ENCODE results near the gene AIF1. TPM values are rescaled to one million over a fixed set of nuclear protein-coding genes. Genes with fewer than 3 reads are reported as not detected.

AIF1 gene
- total RNA-seq, result not detected

DNA sequence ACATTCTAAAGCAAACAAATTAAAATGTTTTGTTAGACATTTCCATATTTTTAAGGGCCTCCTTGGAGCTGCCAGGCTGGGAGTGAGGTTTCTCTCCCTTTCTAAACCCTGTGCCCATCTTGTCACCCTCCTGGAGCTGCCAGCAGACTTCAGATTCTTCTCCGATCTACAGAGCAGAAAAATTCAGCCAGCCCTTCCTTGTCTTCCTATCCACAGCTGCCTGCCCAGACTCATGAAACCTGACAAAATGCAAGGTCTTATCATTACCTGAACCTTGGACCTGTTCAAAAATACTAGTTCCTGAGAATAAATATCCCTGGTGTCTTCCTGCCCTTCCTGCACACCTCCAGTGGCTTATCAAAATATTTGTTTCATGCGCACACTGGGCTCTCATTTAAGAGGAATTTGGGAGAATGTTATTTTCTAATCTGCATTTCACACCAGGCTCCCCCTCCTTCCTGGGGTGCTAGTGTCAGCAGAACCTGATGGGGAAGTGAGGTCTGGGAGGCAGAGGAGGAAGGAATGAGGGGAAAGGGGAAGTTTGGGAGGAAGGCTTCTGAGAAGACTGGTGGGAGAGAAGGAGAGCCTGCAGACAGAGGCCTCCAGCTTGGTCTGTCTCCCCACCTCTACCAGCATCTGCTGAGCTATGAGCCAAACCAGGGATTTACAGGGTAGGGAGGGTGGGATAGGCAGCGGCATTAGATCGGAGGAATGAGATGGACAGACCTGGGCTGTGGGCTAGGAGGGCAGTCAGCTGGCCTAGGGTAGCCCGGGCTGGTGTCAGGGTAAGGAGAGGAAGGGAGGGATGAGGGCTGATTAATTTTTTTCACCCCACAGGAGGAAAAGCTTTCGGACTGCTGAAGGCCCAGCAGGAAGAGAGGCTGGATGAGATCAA lies at the start of gene AIF1:
Gene AIF1 (plus strand): TSS at position 551 of the 895 bp plus-strand sequence. CDS start 96 bp downstream, at position 647.

DNA sequence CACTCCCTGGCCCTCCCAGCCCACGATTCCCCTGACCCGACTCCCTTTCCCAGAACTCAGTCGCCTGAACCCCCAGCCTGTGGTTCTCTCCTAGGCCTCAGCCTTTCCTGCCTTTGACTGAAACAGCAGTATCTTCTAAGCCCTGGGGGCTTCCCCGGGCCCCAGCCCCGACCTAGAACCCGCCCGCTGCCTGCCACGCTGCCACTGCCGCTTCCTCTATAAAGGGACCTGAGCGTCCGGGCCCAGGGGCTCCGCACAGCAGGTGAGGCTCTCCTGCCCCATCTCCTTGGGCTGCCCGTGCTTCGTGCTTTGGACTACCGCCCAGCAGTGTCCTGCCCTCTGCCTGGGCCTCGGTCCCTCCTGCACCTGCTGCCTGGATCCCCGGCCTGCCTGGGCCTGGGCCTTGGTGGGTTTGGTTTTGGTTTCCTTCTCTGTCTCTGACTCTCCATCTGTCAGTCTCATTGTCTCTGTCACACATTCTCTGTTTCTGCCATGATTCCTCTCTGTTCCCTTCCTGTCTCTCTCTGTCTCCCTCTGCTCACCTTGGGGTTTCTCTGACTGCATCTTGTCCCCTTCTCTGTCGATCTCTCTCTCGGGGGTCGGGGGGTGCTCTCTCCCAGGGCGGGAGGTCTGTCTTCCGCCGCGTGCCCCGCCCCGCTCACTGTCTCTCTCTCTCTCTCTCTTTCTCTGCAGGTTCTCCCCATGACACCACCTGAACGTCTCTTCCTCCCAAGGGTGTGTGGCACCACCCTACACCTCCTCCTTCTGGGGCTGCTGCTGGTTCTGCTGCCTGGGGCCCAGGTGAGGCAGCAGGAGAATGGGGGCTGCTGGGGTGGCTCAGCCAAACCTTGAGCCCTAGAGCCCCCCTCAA lies 42.8 kb upstream of the AIF1 start, which contains the start of gene LTA:
Gene LTA (plus strand): TSS at position 249 of the 871 bp plus-strand sequence. CDS start 454 bp downstream, at position 703.

DNA sequence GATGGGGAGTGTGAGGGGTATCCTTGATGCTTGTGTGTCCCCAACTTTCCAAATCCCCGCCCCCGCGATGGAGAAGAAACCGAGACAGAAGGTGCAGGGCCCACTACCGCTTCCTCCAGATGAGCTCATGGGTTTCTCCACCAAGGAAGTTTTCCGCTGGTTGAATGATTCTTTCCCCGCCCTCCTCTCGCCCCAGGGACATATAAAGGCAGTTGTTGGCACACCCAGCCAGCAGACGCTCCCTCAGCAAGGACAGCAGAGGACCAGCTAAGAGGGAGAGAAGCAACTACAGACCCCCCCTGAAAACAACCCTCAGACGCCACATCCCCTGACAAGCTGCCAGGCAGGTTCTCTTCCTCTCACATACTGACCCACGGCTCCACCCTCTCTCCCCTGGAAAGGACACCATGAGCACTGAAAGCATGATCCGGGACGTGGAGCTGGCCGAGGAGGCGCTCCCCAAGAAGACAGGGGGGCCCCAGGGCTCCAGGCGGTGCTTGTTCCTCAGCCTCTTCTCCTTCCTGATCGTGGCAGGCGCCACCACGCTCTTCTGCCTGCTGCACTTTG lies 39.6 kb upstream of the AIF1 start, which contains the start of gene TNF:
Gene TNF (plus strand): TSS at position 231 of the 567 bp plus-strand sequence. CDS start 177 bp downstream, at position 408.

DNA sequence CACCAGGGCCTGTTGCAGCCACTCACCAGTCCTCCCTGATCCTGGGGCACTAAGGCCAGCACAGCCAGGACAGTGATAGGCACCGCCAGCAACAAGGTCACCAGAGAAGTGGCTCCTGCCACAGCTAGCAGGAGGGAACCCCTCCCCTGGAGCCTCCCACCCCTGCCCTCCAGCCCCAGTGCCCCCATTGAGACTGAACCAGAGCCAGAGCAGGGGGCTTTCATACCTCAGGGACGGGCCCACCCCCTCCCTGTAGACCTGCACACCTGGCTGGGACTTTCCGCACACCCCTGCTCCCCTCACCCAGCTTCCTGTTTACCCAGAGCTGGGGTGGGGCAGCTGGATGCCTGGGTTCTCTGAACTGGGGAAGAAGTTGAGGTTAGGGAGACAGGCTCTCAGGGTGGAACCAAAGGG lies 32.8 kb upstream of the AIF1 start, which contains the start of gene LTB:
Gene LTB (minus strand): TSS at position 195 of the 414 bp plus-strand sequence. CDS start 7 bp downstream, at position 188.

DNA sequence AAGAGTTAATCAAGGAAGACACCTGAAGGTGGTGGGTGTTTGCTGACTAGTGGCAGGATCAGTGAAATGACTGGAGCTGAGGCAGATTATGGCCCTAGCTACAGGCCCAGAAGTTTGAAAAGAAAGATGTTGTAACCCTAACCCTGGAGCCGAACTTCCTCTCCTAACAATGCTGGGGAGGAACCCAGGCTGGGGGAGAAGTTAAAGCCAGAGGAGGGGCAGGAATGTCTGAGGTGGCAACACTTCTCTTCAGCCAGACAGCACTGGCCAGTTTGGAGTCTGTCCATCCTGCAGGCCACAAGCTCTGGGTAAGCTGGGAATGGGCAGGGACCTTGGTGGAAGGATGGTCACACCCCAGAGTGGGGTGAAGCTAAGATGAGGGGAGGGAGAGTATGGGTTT lies 29.0 kb upstream of the AIF1 start, which contains the start of gene LST1:
Gene LST1 (plus strand): TSS at position 270 of the 400 bp plus-strand sequence. CDS start 1,023 bp downstream, outside the sequence.

DNA sequence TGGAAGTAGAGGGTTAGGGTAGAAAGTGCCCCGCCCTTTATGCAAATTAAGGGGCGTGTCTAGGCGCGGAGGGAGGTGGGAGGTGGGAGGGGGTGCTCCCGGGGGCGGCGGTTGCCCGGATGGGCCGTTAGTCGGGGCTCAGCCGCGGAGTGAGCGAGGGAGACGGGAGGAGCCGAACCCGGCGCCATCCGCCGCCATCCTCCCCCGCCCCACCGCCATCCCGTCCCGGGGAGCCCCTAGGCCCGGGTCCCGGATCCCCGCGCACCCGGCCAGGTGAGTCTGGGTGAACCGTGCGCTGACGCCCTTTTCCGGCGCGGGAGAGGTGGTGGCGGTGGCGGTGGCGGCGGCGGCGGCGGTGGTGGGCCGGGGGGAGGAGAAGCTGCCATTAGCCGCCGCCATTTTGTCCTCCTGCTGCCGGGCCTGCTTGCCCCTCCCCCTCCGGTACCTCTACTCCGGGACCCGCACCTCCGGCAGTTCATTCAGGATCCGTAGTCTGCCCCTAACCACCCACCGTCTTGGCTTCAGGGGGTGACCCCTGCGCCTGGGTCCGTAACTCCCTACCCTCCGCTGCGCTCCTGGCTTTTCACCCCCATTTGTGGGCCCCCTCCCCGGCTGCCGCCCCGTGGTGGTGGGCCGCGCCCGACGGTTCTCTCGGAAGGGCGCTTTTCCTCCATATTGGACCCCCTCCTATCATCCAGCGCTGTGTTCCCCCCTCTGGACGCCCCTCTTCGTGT lies 5.7 kb downstream of the AIF1 start, which contains the start of gene PRRC2A:
Gene PRRC2A (plus strand): TSS at position 130 of the 734 bp plus-strand sequence. CDS start 2,075 bp downstream, outside the sequence.

DNA sequence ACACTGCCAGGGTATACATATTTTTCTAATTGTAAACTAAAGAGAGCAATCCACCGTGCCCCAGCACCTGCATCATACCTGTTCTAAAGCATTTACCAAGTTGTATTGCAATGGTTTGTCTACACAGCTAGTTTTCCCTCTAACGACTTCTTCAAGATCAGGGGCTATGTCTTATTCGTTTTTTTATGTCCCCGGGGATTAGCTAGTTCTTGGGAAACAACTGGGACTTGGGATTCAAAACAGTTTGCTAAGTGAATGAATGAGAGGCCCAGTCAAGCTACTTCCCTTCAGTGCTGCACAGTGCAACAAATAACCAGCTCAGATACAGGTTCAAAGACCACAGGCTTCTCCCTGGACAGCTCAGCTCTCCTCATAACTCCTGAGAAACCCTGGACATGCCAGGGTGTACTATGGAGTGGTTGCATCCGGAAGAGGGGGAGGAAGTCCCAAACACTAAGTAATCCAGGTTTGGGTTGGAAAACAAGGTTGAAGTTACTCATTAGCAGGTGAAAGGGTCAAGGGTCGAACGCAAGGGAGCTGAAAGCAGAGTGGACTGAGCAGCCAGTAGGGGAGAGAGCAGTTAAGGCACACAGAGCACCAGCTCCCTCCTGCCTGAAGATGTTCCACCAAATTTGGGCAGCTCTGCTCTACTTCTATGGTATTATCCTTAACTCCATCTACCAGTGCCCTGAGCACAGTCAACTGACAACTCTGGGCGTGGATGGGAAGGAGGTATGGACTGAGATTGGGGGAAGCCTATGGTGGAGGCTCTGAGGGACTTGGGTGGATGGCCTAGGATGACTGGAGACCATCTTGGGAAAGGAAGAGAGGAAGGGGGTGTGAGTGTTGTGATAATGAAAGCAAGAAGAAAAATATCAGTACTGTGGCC lies 40.6 kb downstream of the AIF1 start, which contains the start of gene APOM:
Gene APOM (plus strand): TSS at position 546 of the 889 bp plus-strand sequence. CDS start 73 bp downstream, at position 619.

DNA sequence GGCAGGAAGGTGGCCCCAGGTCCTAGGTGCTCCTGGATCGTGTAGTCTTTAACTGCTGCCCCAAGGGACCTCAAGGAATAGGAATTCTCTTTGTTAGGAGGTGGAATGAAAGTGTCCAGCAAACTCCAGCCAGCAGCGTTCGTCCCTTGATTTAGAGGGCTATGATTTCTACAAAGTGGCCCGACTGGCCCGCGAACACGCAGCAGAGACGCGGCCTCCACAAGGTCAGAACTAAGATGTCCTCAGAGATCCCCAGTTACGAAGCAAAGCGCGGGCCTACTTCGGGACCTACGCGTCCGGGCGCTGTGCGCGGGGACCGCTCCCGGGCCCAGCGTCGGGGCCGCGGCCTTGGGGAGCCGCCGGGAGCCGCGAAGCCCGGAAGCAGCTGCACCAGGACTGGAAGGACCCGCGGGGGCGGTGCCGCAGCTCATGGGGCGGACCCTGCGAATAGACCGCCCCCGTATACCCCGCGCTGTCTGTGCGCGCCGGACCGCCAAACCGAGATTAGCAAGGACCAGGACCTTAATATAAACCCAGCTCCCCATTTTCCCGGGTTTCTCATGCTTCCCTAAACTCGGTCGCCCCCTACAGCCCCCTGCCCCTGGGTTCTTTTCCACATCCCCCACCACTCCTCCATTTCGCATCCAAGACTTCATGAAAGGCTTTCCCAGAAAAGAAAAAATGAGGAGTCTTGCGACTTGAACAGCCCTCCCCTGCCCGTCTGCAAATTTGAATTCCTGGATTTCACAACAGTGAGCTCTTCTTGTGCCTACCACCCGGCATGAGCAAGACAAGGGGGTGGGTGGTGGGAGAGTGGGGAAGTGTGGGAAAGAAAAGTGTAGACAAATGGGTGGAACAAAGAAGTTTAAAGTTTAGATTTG lies 45.6 kb downstream of the AIF1 start, which contains the start of gene C6orf47:
Gene C6orf47 (minus strand): TSS at position 398 of the 881 bp plus-strand sequence. CDS start 831 bp downstream, outside the sequence.

DNA sequence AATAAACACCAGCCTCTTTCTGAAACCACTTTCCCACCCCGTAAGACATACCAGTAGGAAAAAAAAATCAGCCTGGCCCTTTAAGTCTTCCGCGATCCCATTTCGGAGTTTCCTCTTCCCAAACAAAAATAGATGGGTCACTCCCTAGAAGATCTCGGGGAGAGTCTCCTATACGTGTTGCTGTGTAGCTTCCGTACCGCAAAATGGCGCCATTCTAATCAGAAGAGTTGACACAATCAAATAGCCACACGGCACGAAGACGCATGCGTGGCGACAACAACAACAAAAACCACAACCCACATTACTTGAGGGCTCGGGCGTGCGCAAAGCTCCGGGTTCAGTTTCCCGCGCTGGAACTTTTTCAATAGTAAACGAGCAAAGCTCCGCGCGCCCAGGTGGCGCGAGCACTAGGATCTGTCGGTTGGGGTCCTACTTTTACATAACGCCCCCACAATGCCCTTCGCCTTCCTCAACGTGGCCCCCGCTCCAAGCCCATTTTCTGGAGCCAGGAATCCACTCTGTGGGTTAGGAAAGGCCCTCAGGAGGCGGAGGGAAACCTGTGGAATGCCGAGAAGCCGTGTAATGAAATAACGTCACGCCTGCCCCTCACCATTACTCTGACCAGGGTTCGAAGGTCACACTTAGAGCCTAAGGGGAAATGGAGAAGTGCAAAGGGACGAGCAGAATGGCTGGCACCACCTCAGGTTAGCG lies 49.9 kb downstream of the AIF1 start, which contains the start of gene GPANK1:
Gene GPANK1 (minus strand): TSS at position 208 of the 711 bp plus-strand sequence. CDS start 519 bp downstream, outside the sequence.

DNA sequence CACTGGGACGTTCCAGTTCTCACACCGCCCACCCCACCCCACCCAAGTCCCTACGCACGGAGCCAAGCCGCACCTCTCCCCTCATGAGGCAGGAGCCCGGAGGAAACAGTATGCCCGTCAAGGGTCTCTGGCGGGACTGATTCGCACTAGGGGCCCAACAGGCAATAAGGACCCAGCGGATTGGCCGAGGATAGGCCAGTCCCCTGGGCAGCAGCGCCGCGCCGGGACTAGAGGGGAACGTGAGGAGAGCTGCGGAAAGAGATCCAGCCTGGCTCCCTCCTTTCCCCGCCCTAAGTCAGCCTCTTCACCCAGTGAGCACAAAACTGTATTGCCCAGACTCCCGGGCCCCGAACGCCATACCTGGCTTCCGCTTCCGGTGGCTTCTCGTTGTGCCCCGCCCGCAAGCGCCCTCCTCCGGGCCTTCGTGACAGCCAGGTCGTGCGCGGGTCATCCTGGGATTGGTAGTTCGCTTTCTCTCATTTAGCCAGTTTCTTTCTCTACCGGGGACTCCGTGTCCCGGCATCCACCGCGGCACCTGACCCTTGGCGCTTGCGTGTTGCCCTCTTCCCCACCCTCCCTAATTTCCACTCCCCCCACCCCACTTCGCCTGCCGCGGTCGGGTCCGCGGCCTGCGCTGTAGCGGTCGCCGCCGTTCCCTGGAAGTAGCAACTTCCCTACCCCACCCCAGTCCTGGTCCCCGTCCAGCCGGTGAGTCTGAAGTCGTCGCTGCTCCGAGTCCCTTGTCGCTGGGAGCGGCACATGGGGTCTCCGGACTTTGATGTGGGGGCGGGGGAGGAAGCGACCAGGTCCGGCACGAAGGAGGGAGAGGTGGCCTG lies 50.7 kb downstream of the AIF1 start, which contains the start of gene CSNK2B:
Gene CSNK2B (plus strand): TSS at position 580 of the 836 bp plus-strand sequence. CDS start 752 bp downstream, outside the sequence.

Small RNA genes within 50 kb of the gene (small RNA-seq; reads per million reads assigned to genes)
- gene MIR6832, result 0.29 to 0.30 reads per million in 2 donors
- gene RF00019, result 0 reads per million in 2 donors
- 185 to 388 reads per million in 2 donors for gene SNORA38
- 0 reads per million in 2 donors for gene UQCRHP1

Other genes with a start within 250 kb of the AIF1 start
- gene MICA, start 211.6 kb upstream of the AIF1 start, total RNA-seq, result 10 to 100 TPM; 52.0 to 60.6 TPM
- gene MICB, start 117.1 kb upstream of the AIF1 start, total RNA-seq, result 10 to 100 TPM; 11.4 to 19.3 TPM
- not detected for gene MCCD1, start 86.3 kb upstream of the AIF1 start, total RNA-seq
- 100 to 1,000 TPM; 257 to 581 TPM for gene DDX39B, start 73.2 kb upstream of the AIF1 start, total RNA-seq
- 1 to 10 TPM in 1 of 2 donors, under 1 TPM in 1; 0.33 to 1.0 TPM for gene ATP6V1G2, start 68.6 kb upstream of the AIF1 start, total RNA-seq
- gene NFKBIL1, start 67.6 kb upstream of the AIF1 start, total RNA-seq, result 10 to 100 TPM; 21.6 to 27.5 TPM
- under 1 TPM in 1 of 2 donors, not detected in 1; under 0.01 TPM for gene LTA, start 42.9 kb upstream of the AIF1 start, total RNA-seq
- gene TNF, start 39.7 kb upstream of the AIF1 start, total RNA-seq, result under 1 TPM; under 0.01 to 0.34 TPM
- not detected for gene LTB, start 32.8 kb upstream of the AIF1 start, total RNA-seq
- gene LST1, start 29.0 kb upstream of the AIF1 start, total RNA-seq, result not detected
- not detected for gene NCR3, start 22.2 kb upstream of the AIF1 start, total RNA-seq
- gene PRRC2A, start 5.5 kb downstream of the AIF1 start, total RNA-seq, result 10 to 100 TPM; 68.5 to 72.3 TPM
- 100 to 1,000 TPM; 125 to 160 TPM for gene BAG6, start 37.4 kb downstream of the AIF1 start, total RNA-seq
- 1 to 10 TPM in 1 of 2 donors, under 1 TPM in 1; 0.33 to 1.0 TPM for gene APOM, start 40.7 kb downstream of the AIF1 start, total RNA-seq
- 10 to 100 TPM; 21.3 to 23.1 TPM for gene C6orf47, start 45.5 kb downstream of the AIF1 start, total RNA-seq
- 10 to 100 TPM; 13.1 to 17.3 TPM for gene GPANK1, start 49.8 kb downstream of the AIF1 start, total RNA-seq
- gene CSNK2B, start 50.8 kb downstream of the AIF1 start, total RNA-seq, result 100 to 1,000 TPM; 142 to 170 TPM
- 1 to 10 TPM in 1 of 2 donors, under 1 TPM in 1; 1.00 to 2.1 TPM for gene LY6G5B, start 54.7 kb downstream of the AIF1 start, total RNA-seq
- under 1 TPM; under 0.01 to 0.67 TPM for gene LY6G5C, start 65.8 kb downstream of the AIF1 start, total RNA-seq
- gene ABHD16A, start 88.1 kb downstream of the AIF1 start, total RNA-seq, result 10 to 100 TPM; 47.0 to 53.0 TPM
- gene LY6G6F, start 91.6 kb downstream of the AIF1 start, total RNA-seq, result not detected
- not detected for gene LY6G6D, start 100.1 kb downstream of the AIF1 start, total RNA-seq
- not detected for gene LY6G6C, start 106.5 kb downstream of the AIF1 start, total RNA-seq
- gene MPIG6B, start 108.1 kb downstream of the AIF1 start, total RNA-seq, result not detected
- 10 to 100 TPM; 10.3 to 22.0 TPM for gene DDAH2, start 114.1 kb downstream of the AIF1 start, total RNA-seq
- gene CLIC1, start 121.3 kb downstream of the AIF1 start, total RNA-seq, result 100 to 1,000 TPM; 511 to 845 TPM
- 10 to 100 TPM; 17.6 to 22.0 TPM for gene MSH5, start 124.8 kb downstream of the AIF1 start, total RNA-seq
- gene SAPCD1, start 147.4 kb downstream of the AIF1 start, total RNA-seq, result 1 to 10 TPM in 1 of 2 donors, under 1 TPM in 1; 0.69 to 1.7 TPM
- not detected for gene VWA7, start 162.1 kb downstream of the AIF1 start, total RNA-seq
- 10 to 100 TPM; 58.5 to 66.6 TPM for gene VARS1, start 180.5 kb downstream of the AIF1 start, total RNA-seq
- 10 to 100 TPM; 41.0 to 61.6 TPM for gene LSM2, start 191.7 kb downstream of the AIF1 start, total RNA-seq
- gene HSPA1L, start 200.0 kb downstream of the AIF1 start, total RNA-seq, result under 1 TPM; 0.67 to 0.69 TPM
- 100 to 1,000 TPM in 1 of 2 donors, 10 to 100 TPM in 1; 55.7 to 144 TPM for gene HSPA1A, start 200.3 kb downstream of the AIF1 start, total RNA-seq
- gene HSPA1B, start 212.5 kb downstream of the AIF1 start, total RNA-seq, result 100 to 1,000 TPM in 1 of 2 donors, 10 to 100 TPM in 1; 95.3 to 188 TPM
- 100 to 1,000 TPM; 114 to 132 TPM for gene NEU1, start 247.6 kb downstream of the AIF1 start, total RNA-seq